ENCODE results near the gene KLK11. TPM values are rescaled to one million over a fixed set of nuclear protein-coding genes. Genes with fewer than 3 reads are reported as not detected.

KLK11 gene
- total RNA-seq, 1 donor from 2014 or later, result not detected

- TF ChIP-seq CTCF (IDR thresholded peaks at IDR 0.05), result no peak
- Histone ChIP-seq H3K27me3 (no peaks in the 10 kb centered on the region), H3K9me3 (no peaks in the 10 kb centered on the region), H3K4me3 (no peak overlapping the region), H3K36me3 (no peaks in the 10 kb centered on the region), H3K27ac (no peak overlapping the region), H3K4me1 (no peaks in the 10 kb centered on the region)
- intact Hi-C loops (cut with DNase I), result no loop called here
- DNase-seq (ENCODE audit: low spot score in 2 of 2), result no peak
Measured at GRCh38 chr19:51010066-51010795, 16.2 kb downstream of the KLK11 start.

- intact Hi-C loops (cut with DNase I), result no loop called here
- Histone ChIP-seq H3K9me3 (no peaks in the 10 kb centered on the region), H3K27me3 (no peaks in the 10 kb centered on the region), H3K4me3 (no peak overlapping the region), H3K27ac (no peak overlapping the region), H3K36me3 (no peaks in the 10 kb centered on the region), H3K4me1 (no peaks in the 10 kb centered on the region)
- TF ChIP-seq CTCF (IDR thresholded peaks at IDR 0.05), result no peak
- DNase-seq (ENCODE audit: low spot score in 2 of 2), result no peak
Measured at GRCh38 chr19:51009061-51009891, 17.1 kb downstream of the KLK11 start.

GRCh38 chr19:51007488-51007887 is 18.9 kb downstream of the KLK11 start:
- no peaks in the 10 kb centered on the region for H3K27me3 ChIP-seq
- no peak for TF ChIP-seq CTCF (IDR thresholded peaks at IDR 0.05)
- H3K4me3 ChIP-seq, result no peak overlapping the region
- DNase-seq (ENCODE audit: low spot score in 2 of 2), result no peak
- no peaks in the 10 kb centered on the region for H3K4me1 ChIP-seq
- H3K9me3 ChIP-seq, result no peaks in the 10 kb centered on the region
- intact Hi-C loops (cut with DNase I), result no loop called here
- no peaks in the 10 kb centered on the region for H3K36me3 ChIP-seq
- H3K27ac ChIP-seq, result no peak overlapping the region

- intact Hi-C loops (cut with DNase I), result no loop called here
- no peak overlapping the region for H3K4me3 ChIP-seq
- H3K27me3 ChIP-seq, result no peaks in the 10 kb centered on the region
- H3K4me1 ChIP-seq, result no peaks in the 10 kb centered on the region
- DNase-seq (ENCODE audit: low spot score in 2 of 2), result no peak
- TF ChIP-seq CTCF (IDR thresholded peaks at IDR 0.05), result no peak
- no peak overlapping the region for H3K27ac ChIP-seq
- no peaks in the 10 kb centered on the region for H3K36me3 ChIP-seq
- H3K9me3 ChIP-seq, result no peaks in the 10 kb centered on the region
Measured at GRCh38 chr19:51006406-51006805, 20.0 kb downstream of the KLK11 start.

- TF ChIP-seq CTCF (IDR thresholded peaks at IDR 0.05), result no peak
Measured at GRCh38 chr19:51005248-51005647, 21.2 kb downstream of the KLK11 start.

More at GRCh38 chr19:51005248-51005647, 21.2 kb downstream of the KLK11 start:
- no peaks in the 10 kb centered on the region for H3K36me3 ChIP-seq
- H3K27ac ChIP-seq, result no peak overlapping the region
- no peak overlapping the region for H3K4me3 ChIP-seq
- no peak for DNase-seq (ENCODE audit: low spot score in 2 of 2)
- H3K9me3 ChIP-seq, result no peaks in the 10 kb centered on the region
- H3K27me3 ChIP-seq, result no peaks in the 10 kb centered on the region
- H3K4me1 ChIP-seq, result no peaks in the 10 kb centered on the region
- intact Hi-C loops (cut with DNase I), result no loop called here
